Skeletal muscle tissue (tissue), 4 donors: ENCODE data around the gene USP2. TPM values are rescaled to one million over a fixed set of nuclear protein-coding genes. Genes with fewer than 3 reads are reported as not detected.

ENCODE experiments used
- H3K27ac ChIP-seq: one replicate; pipeline ENCODE4 v1.7.0; 2013; ENCODE audit warnings: mild to moderate bottlenecking, low read depth, low read length, inconsistent platforms
- H3K27me3 ChIP-seq, 3 donors: one replicate each; pipeline ENCODE4 v1.7.0; 2013; ENCODE audit warnings: low read length in 3 of 3; ENCODE audit not compliant: control insufficient read depth in 3 of 3, insufficient read depth in 3 of 3
- H3K36me3 ChIP-seq, 3 donors: one replicate each; pipeline ENCODE4 v1.7.0; 2013; ENCODE audit warnings: low read length in 3 of 3; ENCODE audit not compliant: control insufficient read depth in 3 of 3, insufficient read depth in 3 of 3
- H3K4me1 ChIP-seq, 3 donors: one replicate each; pipeline ENCODE4 v1.7.0; 2013; ENCODE audit warnings: low read length in 3 of 3, mild to moderate bottlenecking in 3 of 3; ENCODE audit not compliant: control insufficient read depth in 3 of 3, insufficient read depth in 3 of 3
- H3K4me3 ChIP-seq, 3 donors: one replicate each; pipeline ENCODE4 v1.7.0; 2013; ENCODE audit warnings: low read length in 3 of 3
- H3K9ac ChIP-seq, 3 donors: one replicate each; pipeline ENCODE4 v1.7.0; 2013; ENCODE audit warnings: low read length in 3 of 3, mild to moderate bottlenecking in 3 of 3, moderate library complexity in 2 of 3, low read depth in 1 of 3
- H3K9me3 ChIP-seq, 3 donors: one replicate each; pipeline ENCODE4 v1.7.0; 2013; ENCODE audit warnings: low read length in 3 of 3; ENCODE audit not compliant: control insufficient read depth in 3 of 3
- total RNA-seq: library from RNA; depleted of rRNA; stranded (reverse); fragments of >200 nt; gene quantifications from one replicate; pipeline ENCODE4 v1.2.3, GENCODE V29; 2014
- donor health status: Osteomylitis.

The USP2 gene
- total RNA-seq, 1 donor from 2014 or later: 8.9 TPM

DNA sequence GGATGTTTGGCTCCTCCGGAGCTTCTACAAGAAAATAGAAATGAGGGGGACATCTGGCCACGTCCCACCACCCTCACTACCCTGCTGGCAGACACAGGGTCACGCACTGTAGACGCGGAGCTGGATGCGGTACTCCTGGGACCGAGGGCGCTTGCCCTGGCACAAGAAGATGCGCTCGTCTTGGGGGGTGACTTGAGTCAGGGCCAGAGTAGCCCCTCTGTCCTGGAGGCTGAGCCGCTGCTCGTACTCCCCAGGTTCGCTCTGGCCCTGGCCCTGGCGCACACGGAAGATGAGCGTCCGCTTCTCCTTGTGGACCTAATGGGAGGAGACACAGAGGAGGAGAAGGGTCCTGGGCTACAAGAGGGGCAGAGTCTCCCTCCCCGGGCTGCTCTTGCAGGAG is 66.8 kb downstream of the USP2 start:
- Histone ChIP-seq H3K4me1 (peaks cover 41 to 52% (median 51%) of the 10 kb centered on the region in 3 donors), H3K27me3 (peaks cover 0 to 9% (median 3%) of the 10 kb centered on the region in 3 donors)

DNA sequence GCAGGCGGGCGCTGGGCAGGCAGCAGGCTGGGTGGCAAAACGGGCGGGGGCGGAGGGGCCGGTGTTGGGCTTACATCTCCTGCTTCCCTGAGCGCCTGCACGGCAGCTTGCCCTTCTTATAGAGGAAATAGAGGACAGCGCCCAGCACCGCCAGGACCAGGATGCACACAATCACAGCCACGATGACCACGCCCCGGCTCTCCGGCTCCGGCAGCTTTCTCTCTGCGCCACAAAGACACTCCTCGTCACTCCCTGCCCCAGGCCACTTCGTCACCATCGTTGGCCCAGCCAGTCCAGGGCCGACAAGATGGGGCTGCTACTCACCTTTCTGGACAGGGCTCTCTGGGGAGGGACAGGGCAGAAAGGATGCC is 70.8 kb downstream of the USP2 start:
- Histone ChIP-seq H3K27ac (no peak overlapping the region), H3K9me3 (no peaks in the 10 kb centered on the region), H3K4me1 (peaks cover 23 to 30% (median 24%) of the 10 kb centered on the region in 3 donors)

More for the DNA sequence above, 66.8 kb downstream of the USP2 start:
- H3K9me3 ChIP-seq: no peaks in the 10 kb centered on the region
- peak overlapping the region in 2 of 3 donors; percentile 70 to 77 for H3K4me3 ChIP-seq
- peak overlapping the region; percentile 44 for H3K27ac ChIP-seq
- H3K36me3 ChIP-seq: peaks cover 7 to 22% (median 16%) of the 10 kb centered on the region in 3 donors
- H3K9ac ChIP-seq: peak overlapping the region in 2 of 3 donors; percentile 74 to 81

DNA sequence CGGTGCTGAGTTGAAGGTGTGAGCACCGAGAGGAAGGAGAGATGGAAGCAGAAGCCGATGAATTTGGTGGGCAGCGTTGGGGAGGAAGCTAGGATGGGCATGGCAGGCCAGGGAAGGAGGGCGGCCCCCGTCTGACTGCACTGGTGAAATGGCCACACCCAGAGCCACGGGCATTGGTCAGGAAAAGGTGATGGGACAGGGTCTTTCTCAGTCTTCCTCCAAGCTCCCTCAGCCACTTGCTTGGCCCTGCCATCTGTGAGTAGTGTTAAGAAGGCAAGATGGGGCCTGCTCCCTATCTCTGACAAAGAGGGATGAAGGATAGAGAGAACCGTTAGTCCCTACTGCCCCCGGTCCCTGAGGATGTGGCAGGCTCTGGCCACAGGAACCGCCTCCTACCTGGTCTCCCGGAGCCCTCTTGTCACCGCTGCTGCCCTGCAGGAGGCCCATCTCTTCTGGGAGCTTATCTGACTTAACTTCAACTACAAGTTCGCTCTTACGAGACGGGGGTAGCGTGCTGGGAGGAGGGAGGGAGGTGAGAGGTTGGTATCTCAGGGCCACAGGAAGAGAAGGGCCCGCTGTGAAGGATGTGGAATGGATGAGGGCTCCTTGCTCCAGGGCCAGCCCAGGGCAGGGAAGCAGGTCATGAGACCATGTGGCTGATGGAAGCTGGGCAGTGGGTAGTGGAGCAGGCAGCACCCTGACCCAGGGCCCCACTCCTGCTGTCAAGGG is 71.4 kb downstream of the USP2 start:
- H3K4me1 ChIP-seq: peaks cover 21 to 29% (median 23%) of the 10 kb centered on the region in 3 donors
- peaks cover 10 to 31% (median 26%) of the 10 kb centered on the region in 3 donors for H3K36me3 ChIP-seq
- no peaks in the 10 kb centered on the region for H3K27me3 ChIP-seq
- no peak overlapping the region for H3K4me3 ChIP-seq
- no peaks in the 10 kb centered on the region for H3K9me3 ChIP-seq
- H3K9ac ChIP-seq: peak overlapping the region in 1 of 3 donors; percentile 25
- no peak overlapping the region for H3K27ac ChIP-seq

More for the DNA sequence above, 70.8 kb downstream of the USP2 start:
- Histone ChIP-seq H3K4me3 (no peak overlapping the region), H3K36me3 (peaks cover 10 to 31% (median 26%) of the 10 kb centered on the region in 3 donors), H3K27me3 (peaks cover 0 to 3% (median 0%) of the 10 kb centered on the region in 3 donors), H3K9ac (no peak overlapping the region)

DNA sequence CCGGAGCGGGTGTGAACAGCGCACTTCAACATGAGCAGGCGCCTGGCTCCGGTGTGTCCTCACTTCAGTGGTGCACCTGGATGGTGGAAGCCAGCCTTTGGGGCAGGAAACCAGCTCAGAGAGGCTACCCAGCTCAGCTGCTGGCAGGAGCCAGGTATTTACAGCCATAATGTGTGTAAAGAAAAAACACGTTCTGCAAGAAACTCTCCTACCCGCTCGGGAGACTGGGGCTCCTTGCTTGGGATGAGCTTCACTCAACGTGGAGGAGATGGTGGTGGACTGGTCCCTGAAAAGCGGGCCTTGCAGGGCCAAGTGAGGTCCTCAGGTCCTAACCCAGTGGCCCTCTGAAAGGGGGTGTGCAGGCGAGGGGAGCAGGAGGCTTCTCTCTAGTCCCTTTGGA is 72.1 kb downstream of the USP2 start:
- Histone ChIP-seq H3K4me3 (no peak overlapping the region), H3K9ac (peak overlapping the region in 2 of 3 donors; percentile 10 to 25), H3K36me3 (peaks cover 10 to 30% (median 23%) of the 10 kb centered on the region in 3 donors), H3K27ac (no peak overlapping the region), H3K27me3 (no peaks in the 10 kb centered on the region), H3K9me3 (no peaks in the 10 kb centered on the region), H3K4me1 (peaks cover 18 to 33% (median 23%) of the 10 kb centered on the region in 3 donors)

DNA sequence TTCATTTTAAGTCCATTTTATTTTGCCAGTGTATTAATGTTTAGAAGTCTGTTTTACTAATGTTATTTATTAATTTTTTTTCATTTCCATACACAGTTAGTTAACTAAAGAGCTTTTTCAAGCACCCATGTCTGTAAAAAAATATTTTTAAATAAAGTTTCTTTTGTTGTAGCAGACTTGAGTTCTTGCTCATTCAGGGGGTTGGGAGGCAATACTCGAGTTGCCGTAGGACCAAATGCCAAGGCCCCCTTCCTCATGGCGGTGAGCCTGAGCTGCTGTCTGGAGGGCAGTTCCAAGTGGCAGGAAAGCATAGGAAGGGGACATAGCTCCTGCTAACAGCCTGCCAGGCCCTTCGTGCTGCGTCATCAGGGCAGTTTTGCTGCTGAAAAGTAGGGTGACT is 73.5 kb downstream of the USP2 start:
- H3K9me3 ChIP-seq: no peaks in the 10 kb centered on the region
- no peaks in the 10 kb centered on the region for H3K27me3 ChIP-seq
- H3K36me3 ChIP-seq: peaks cover 10 to 28% (median 22%) of the 10 kb centered on the region in 3 donors
- H3K4me1 ChIP-seq: peaks cover 18 to 46% (median 34%) of the 10 kb centered on the region in 3 donors
- no peak overlapping the region for H3K4me3 ChIP-seq
- no peak overlapping the region for H3K27ac ChIP-seq
- no peak overlapping the region for H3K9ac ChIP-seq

DNA sequence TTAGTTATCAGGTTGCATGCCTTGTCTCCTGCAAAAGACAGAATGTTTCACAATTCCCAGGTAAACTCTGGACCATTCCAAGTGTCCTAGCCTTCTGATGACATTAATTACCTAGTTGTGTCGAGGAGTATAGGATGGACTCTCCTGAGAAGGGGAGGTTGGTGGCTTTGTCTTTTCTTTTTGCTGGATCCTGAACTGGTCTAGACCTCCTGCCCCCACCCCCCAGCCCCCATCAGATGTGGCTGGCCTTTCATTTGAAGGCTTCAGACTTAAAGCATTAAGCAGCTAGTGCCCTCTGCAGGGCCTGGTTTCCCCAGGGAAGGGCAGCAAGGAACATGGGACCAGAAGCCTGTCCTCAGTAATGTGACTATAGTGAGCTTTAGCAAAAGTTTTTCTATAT is 74.3 kb downstream of the USP2 start:
- no peak overlapping the region for H3K4me3 ChIP-seq
- no peaks in the 10 kb centered on the region for H3K27me3 ChIP-seq
- H3K27ac ChIP-seq: peak overlapping the region; percentile 23
- H3K4me1 ChIP-seq: peaks cover 18 to 47% (median 40%) of the 10 kb centered on the region in 3 donors
- peak overlapping the region in 2 of 3 donors; percentile 22 to 60 for H3K9ac ChIP-seq
- peaks cover 10 to 24% (median 18%) of the 10 kb centered on the region in 3 donors for H3K36me3 ChIP-seq
- no peaks in the 10 kb centered on the region for H3K9me3 ChIP-seq

DNA sequence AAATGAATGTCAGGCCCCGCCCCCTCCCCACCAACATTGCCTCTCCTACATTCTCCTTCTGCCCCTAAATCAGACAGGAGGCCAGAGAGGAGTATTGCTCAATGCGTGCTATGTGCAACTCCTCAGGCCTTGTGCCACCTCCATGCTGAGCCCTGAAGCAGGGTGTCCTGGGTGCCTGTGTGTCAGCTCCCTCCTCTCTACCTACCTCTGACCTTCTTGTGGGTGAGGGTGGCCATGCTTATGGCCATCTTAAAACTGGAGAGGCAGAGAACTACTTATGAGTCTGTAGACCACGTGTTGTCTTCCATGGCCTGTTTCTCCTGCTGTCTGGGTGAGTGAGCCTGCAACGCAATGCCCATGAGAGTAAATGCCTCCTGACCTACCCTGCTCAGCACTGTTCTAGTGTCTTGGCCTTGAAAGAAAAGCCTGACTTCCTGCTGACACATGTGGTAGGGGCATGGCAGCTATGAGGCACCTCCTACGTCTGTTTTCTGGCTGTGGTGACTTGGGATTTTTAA is 75.1 kb downstream of the USP2 start:
- Histone ChIP-seq H3K9ac (peak overlapping the region in 2 of 3 donors; percentile 1 to 60), H3K27me3 (no peaks in the 10 kb centered on the region), H3K4me1 (peaks cover 24 to 53% (median 45%) of the 10 kb centered on the region in 3 donors), H3K4me3 (no peak overlapping the region), H3K27ac (peak overlapping the region; percentile 38), H3K9me3 (no peaks in the 10 kb centered on the region), H3K36me3 (peaks cover 10 to 23% (median 17%) of the 10 kb centered on the region in 3 donors)

DNA sequence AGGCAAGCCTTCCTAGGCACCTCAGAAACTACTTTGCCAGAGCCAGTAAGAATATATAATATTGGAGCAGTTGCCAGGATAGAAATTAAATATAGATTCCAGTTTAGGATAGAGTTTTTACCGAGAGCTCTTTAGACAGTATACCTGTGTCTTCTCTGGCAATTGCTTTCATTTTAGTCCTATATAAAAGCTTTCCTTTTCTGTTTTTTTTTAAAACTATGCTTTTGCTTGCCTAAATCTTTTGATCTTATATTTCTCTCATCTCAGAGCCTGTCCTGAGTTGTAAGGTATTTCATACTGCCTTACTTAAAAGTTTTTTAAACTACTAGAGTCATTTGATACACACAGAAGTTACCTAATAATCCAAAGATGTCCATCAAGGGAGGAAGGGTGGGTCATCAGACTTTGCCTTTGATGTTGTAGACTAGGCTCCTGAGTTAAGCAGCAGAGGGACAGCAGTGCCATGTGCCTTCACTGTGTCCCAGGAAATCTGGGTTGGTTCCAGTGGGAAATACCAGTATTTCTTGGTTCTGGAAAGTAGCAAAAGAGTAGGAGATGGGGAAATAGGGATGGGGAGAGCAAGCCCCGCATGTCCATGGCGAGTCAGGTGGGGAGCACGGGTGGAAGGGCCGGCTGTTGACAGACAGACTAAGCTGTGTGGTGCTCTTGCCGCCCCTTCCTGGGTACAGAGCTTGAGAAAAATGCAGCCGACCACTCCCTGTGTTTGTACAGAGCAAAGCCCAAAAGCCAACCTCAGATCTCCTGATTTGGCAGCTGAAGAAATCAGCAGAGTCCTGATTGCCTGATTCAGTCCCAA is 75.7 kb downstream of the USP2 start:
- H3K36me3 ChIP-seq: peaks cover 4 to 20% (median 10%) of the 10 kb centered on the region in 3 donors
- peaks cover 30 to 60% (median 49%) of the 10 kb centered on the region in 3 donors for H3K4me1 ChIP-seq
- H3K27ac ChIP-seq: peak overlapping the region; percentile 38
- H3K9me3 ChIP-seq: no peaks in the 10 kb centered on the region
- peak overlapping the region in 2 of 3 donors; percentile 1 to 60 for H3K9ac ChIP-seq
- H3K27me3 ChIP-seq: no peaks in the 10 kb centered on the region
- peak overlapping the region in 1 of 3 donors; percentile 7 for H3K4me3 ChIP-seq
